Measurements from ENCODE around the gene PRSS33. TPM values are rescaled to one million over a fixed set of nuclear protein-coding genes. Genes with fewer than 3 reads are reported as not detected.

Gene PRSS33
- total and polyA plus RNA-seq, 9 of the 15 experiments (the other 6 are each of a cell fraction or from before 2014, with no cell fraction given), result not detected

DNA sequence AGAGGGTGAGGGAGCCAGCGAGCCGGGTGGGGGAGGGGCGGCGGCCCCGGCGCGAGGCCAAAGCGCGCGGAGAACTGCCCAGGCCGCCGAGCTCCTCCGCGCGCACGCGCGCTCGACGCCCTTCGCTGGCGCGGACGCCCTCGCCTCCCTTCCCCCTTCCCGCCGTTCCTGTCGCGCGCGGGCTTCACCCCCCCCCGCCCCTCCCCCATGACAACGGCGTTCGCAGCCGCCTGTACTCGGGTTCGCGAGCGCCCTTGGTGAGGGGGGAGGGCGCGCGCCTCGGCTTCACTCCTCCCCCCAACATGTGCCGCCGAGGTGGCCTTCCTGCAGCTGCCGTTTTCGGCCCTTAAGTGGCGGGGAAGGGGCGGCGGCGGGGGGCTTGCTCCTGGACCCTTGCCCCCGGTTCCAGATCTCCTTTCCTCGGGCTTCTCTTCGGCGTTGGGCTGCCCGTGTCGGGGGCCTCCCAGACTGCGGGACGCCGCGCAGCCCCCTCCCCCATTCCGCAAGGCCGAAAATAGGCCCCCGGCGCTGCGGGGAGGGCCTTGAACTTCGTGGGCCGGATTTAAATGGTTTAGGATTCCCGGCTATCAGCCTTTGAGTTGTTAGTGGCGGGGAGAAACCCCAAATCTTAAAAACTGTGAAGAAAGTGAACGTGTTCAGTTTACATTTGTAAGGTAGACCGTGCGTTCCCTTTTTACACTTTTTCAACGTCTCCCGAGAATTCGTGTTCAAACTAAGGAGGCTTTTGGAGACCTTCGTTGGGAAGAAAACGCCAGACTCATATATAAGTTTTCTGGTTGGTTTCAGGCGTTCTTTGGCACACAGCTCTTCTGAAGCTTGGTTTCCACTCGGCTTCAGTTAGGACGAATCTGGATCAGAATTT lies 34.3 kb downstream of the PRSS33 start (continued):
- TF ChIP-seq, protein P1, sequence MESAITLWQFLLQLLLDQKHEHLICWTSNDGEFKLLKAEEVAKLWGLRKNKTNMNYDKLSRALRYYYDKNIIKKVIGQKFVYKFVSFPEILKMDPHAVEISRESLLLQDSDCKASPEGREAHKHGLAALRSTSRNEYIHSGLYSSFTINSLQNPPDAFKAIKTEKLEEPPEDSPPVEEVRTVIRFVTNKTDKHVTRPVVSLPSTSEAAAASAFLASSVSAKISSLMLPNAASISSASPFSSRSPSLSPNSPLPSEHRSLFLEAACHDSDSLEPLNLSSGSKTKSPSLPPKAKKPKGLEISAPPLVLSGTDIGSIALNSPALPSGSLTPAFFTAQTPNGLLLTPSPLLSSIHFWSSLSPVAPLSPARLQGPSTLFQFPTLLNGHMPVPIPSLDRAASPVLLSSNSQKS (CRISPR knock-in tag; IDR thresholded peaks at IDR 0.05), result no peak
- TF ChIP-seq, protein P2, sequence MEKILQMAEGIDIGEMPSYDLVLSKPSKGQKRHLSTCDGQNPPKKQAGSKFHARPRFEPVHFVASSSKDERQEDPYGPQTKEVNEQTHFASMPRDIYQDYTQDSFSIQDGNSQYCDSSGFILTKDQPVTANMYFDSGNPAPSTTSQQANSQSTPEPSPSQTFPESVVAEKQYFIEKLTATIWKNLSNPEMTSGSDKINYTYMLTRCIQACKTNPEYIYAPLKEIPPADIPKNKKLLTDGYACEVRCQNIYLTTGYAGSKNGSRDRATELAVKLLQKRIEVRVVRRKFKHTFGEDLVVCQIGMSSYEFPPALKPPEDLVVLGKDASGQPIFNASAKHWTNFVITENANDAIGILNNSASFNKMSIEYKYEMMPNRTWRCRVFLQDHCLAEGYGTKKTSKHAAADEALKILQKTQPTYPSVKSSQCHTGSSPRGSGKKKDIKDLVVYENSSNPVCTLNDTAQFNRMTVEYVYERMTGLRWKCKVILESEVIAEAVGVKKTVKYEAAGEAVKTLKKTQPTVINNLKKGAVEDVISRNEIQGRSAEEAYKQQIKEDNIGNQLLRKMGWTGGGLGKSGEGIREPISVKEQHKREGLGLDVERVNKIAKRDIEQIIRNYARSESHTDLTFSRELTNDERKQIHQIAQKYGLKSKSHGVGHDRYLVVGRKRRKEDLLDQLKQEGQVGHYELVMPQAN (IDR thresholded peaks at IDR 0.05; ENCODE audit: borderline replicate concordance), result peak; percentile 87; the same call in 1 of the 2 replicates
- TF ChIP-seq YY1 (IDR thresholded peaks at IDR 0.05; ENCODE audit: borderline replicate concordance in 1 of 3, control insufficient read depth in 1 of 3, extremely low read depth in 1 of 3, insufficient read depth in 3 of 3, insufficient read length in 1 of 3, insufficient replicate concordance in 2 of 3, low read depth in 1 of 3, low read length in 2 of 3) (peak in 1 of 3 experiments; percentile 48), MEF2A (IDR thresholded peaks at IDR 0.05; ENCODE audit: control insufficient read depth, low read depth, low read length) (peak; percentile 9; the same call in 1 of the 2 replicates), FOXK1 (CRISPR knock-in tag; IDR thresholded peaks at IDR 0.05; ENCODE audit: borderline replicate concordance) (peak; percentile 37; the same call in 1 of the 2 replicates), BHLHE40 (IDR thresholded peaks at IDR 0.05; ENCODE audit: low read length) (peak; percentile 47; the same call in 1 of the 2 replicates), DMBX1 (CRISPR knock-in tag; IDR thresholded peaks at IDR 0.05; ENCODE audit: borderline replicate concordance) (no peak), BCOR (IDR thresholded peaks at IDR 0.05) (peak; percentile 51; the same call in 1 of the 2 replicates), RHOXF2B (CRISPR knock-in tag; conservative IDR thresholded peaks at IDR 0.05) (no peak), MAZ (CRISPR knock-in tag; conservative IDR thresholded peaks at IDR 0.05 in 1 of 2, IDR thresholded peaks at IDR 0.05 in 1 of 2) (peak; percentile 45 to 64; a peak in 3 of 4 replicates), FIP1L1 (IDR thresholded peaks at IDR 0.05; ENCODE audit: low read depth, low read length, poor library complexity, severe bottlenecking) (peak; percentile 16), SMAD4 (CRISPR knock-in tag; conservative IDR thresholded peaks at IDR 0.05) (peak; percentile 65; the same call in 1 of the 2 replicates), MEF2D (tag; conservative IDR thresholded peaks at IDR 0.05; ENCODE audit: low read depth) (peak; percentile 35; the same call in 1 of the 2 replicates), PHB2 (IDR thresholded peaks at IDR 0.05; ENCODE audit: low read depth) (no peak), NCOA4 (IDR thresholded peaks at IDR 0.05; ENCODE audit: partially characterized antibody) (no peak), ZNF778 (CRISPR knock-in tag; IDR thresholded peaks at IDR 0.05) (no peak), TEAD1 (CRISPR knock-in tag; IDR thresholded peaks at IDR 0.05) (0 out of 4 replicates have a peak, but pooled peaks of 1 of the 2 experiments have one; percentile 42)
- TF ChIP-seq, protein P3, sequence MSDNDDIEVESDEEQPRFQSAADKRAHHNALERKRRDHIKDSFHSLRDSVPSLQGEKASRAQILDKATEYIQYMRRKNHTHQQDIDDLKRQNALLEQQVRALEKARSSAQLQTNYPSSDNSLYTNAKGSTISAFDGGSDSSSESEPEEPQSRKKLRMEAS (CRISPR knock-in tag; IDR thresholded peaks at IDR 0.05), result peak; percentile 83
- TF ChIP-seq, protein P4, sequence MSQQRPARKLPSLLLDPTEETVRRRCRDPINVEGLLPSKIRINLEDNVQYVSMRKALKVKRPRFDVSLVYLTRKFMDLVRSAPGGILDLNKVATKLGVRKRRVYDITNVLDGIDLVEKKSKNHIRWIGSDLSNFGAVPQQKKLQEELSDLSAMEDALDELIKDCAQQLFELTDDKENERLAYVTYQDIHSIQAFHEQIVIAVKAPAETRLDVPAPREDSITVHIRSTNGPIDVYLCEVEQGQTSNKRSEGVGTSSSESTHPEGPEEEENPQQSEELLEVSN (IDR thresholded peaks at IDR 0.05; ENCODE audit: borderline replicate concordance in 1 of 2, extremely low read depth in 1 of 2, insufficient read depth in 1 of 2, insufficient read length in 1 of 2, low read depth in 1 of 2, low read length in 1 of 2, poor library complexity in 1 of 2, severe bottlenecking in 1 of 2), result peak; percentile 87 to 96

All from K562 (cell line).